OCI-M1 (cell line): Measurements from ENCODE around the gene PRKG1.
A peak's percentile ranks its signal among the peaks of the same experiment; 100 is the strongest.

Experiments used
- DNase-seq: peaks from one replicate; lab custom pipeline; 2025; lab: John Stamatoyannopoulos, UW

PRKG1 gene

GRCh38 chr10:51806079-51806835, 732.0 kb downstream of the PRKG1 start:
- no peak for DNase-seq

- no peak for DNase-seq
Observed at GRCh38 chr10:51808187-51808586, 733.9 kb downstream of the PRKG1 start.

GRCh38 chr10:51815723-51816122, 741.4 kb downstream of the PRKG1 start:
- DNase-seq = no peak

- no peak for DNase-seq
Observed at GRCh38 chr10:51821045-51821444, 746.8 kb downstream of the PRKG1 start.

- DNase-seq = no peak
Observed at GRCh38 chr10:51821745-51822144, 747.5 kb downstream of the PRKG1 start.

- peak; percentile 67 for DNase-seq
Observed at GRCh38 chr10:51832652-51833383, 758.5 kb downstream of the PRKG1 start.

GRCh38 chr10:51834548-51834947, 760.3 kb downstream of the PRKG1 start:
- DNase-seq = no peak

- no peak for DNase-seq
Observed at GRCh38 chr10:51838471-51838870, 764.2 kb downstream of the PRKG1 start.

- DNase-seq = no peak
Observed at GRCh38 chr10:51843966-51844365, 769.7 kb downstream of the PRKG1 start.

GRCh38 chr10:51846856-51847506, 772.7 kb downstream of the PRKG1 start:
- no peak for DNase-seq

GRCh38 chr10:51852297-51852696, 778.0 kb downstream of the PRKG1 start:
- no peak for DNase-seq

- DNase-seq = no peak
Observed at GRCh38 chr10:51857305-51857704, 783.0 kb downstream of the PRKG1 start.

GRCh38 chr10:51860257-51860656, 786.0 kb downstream of the PRKG1 start:
- DNase-seq = peak; percentile 65

- DNase-seq = no peak
Observed at GRCh38 chr10:51861051-51861450, 786.8 kb downstream of the PRKG1 start.

GRCh38 chr10:51861731-51862130, 787.4 kb downstream of the PRKG1 start:
- DNase-seq = no peak

- DNase-seq = no peak
Observed at GRCh38 chr10:51862149-51862548, 787.9 kb downstream of the PRKG1 start.

GRCh38 chr10:51867956-51868355, 793.7 kb downstream of the PRKG1 start:
- DNase-seq = peak; percentile 12

- no peak for DNase-seq
Observed at GRCh38 chr10:51874131-51874530, 799.8 kb downstream of the PRKG1 start.

- no peak for DNase-seq
Observed at GRCh38 chr10:51875610-51876009, 801.3 kb downstream of the PRKG1 start.

GRCh38 chr10:51876503-51876902, 802.2 kb downstream of the PRKG1 start:
- no peak for DNase-seq

GRCh38 chr10:51876979-51877378, 802.7 kb downstream of the PRKG1 start:
- no peak for DNase-seq

- DNase-seq = peak; percentile 25
Observed at GRCh38 chr10:51877636-51878035, 803.3 kb downstream of the PRKG1 start.

- no peak for DNase-seq
Observed at GRCh38 chr10:51878695-51879094, 804.4 kb downstream of the PRKG1 start.
